ENCODE data around the gene POC1B. TPM values are rescaled to one million over a fixed set of nuclear protein-coding genes. Genes with fewer than 3 reads are reported as not detected.
A peak's percentile ranks its signal among the peaks of the same experiment; 100 is the strongest.

Gene POC1B
- total and polyA plus RNA-seq, 10 donors, result 10.5 to 47.3 (median 30.4) TPM

DNA sequence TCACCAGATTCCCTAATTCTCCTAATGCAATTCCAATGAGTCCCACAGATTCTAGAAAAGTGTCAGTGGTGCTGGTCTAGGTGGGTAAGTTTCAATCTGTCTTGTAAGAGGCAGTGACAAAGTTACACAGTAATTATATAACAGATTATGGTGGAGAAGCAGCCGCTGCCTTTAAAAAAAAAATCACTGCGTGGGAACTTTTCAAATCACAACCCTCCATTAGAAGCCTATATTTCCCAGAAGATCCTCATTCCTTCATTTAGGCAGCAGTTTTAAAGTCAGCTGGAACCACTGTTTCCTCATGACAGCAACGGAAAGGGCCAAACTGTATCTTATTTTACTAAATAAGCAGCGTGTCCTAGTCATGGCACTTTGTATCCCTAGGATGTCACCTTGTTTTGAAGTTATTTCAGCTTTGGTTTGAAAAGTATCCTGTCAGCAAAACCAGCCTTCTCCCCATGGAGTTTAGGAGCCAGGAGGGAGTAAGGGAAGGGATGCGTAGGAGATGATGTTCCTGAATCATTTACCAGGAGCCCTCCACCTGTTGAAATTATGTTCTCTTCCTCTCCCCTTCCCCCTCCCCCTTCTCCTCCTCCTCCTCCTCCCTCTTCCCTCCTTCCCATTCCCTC is 145.9 kb downstream of the POC1B start:
- Histone ChIP-seq H3K4me1 (peaks cover 0 to 47% (median 17%) of the 10 kb centered on the region in 6 donors), H3K36me3 (no peaks in the 10 kb centered on the region), H3K9me3 (no peaks in the 10 kb centered on the region), H3K27me3 (replicated peaks in 1 of 7) (no peaks in the 10 kb centered on the region), H3K4me3 (no peak overlapping the region), H3K27ac (no peak overlapping the region)
- DNase-seq, result no peak
- intact Hi-C loops (cut with DNase I; ENCODE audit: low total_unique reads), result no loop called here
- TF ChIP-seq POLR2A (IDR thresholded peaks at IDR 0.05) (no peak), POLR2AphosphoS5 (IDR thresholded peaks at IDR 0.05) (no peak)
- TF ChIP-seq, protein P1, sequence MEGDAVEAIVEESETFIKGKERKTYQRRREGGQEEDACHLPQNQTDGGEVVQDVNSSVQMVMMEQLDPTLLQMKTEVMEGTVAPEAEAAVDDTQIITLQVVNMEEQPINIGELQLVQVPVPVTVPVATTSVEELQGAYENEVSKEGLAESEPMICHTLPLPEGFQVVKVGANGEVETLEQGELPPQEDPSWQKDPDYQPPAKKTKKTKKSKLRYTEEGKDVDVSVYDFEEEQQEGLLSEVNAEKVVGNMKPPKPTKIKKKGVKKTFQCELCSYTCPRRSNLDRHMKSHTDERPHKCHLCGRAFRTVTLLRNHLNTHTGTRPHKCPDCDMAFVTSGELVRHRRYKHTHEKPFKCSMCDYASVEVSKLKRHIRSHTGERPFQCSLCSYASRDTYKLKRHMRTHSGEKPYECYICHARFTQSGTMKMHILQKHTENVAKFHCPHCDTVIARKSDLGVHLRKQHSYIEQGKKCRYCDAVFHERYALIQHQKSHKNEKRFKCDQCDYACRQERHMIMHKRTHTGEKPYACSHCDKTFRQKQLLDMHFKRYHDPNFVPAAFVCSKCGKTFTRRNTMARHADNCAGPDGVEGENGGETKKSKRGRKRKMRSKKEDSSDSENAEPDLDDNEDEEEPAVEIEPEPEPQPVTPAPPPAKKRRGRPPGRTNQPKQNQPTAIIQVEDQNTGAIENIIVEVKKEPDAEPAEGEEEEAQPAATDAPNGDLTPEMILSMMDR (IDR thresholded peaks at IDR 0.05 in 8 of 11, conservative IDR thresholded peaks at IDR 0.05 in 3 of 11), result no peak
- 89 to 95% (median 94%) methylated on average over 5 of the region's 5 CpGs for WGBS, 5 donors

DNA sequence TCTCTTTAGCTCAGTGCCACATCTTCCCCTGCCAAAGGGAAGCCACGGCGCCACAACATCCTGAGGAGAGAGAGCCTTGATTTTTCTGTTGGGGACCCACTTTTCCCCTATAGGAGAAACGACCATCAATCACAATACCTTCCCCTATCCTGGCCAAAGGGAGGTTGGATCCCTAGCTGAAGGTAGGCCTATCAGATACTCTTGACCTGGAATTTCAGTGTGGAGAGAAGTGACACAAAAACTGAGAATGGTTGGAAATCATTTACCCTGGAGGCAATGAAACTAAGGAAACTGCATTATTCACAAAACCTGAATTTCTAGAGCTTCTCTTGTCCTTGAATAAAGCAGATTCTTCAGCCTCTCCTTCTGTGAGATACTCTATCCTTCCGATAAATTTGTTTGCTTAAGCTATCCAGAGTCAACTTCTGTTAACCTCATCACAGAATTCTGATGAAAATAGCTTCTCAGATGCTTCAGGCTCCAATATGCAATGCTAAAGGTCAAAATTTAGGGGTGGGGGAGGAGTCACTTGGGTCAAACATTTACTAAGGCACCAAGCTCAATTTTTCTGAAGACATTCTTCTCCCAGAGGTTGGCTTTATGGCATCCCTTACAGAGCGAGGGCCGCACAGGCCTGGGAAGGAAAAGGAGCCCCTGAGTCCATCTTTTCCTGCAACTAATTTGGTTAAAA is 146.6 kb downstream of the POC1B start:
- no peak overlapping the region for H3K4me3 ChIP-seq
- H3K4me1 ChIP-seq, result peaks cover 0 to 43% (median 12%) of the 10 kb centered on the region in 6 donors
- WGBS, 5 donors, result 67 to 73% (median 70%) methylated on average over 6 of the region's 6 CpGs
- TF ChIP-seq POLR2A (IDR thresholded peaks at IDR 0.05) (no peak), POLR2AphosphoS5 (IDR thresholded peaks at IDR 0.05) (no peak)
- TF ChIP-seq, protein P1 (IDR thresholded peaks at IDR 0.05 in 8 of 11, conservative IDR thresholded peaks at IDR 0.05 in 3 of 11), result no peak
- no peak for DNase-seq
- H3K36me3 ChIP-seq, result no peaks in the 10 kb centered on the region
- intact Hi-C loops (cut with DNase I; ENCODE audit: low total_unique reads), result no loop called here
- no peaks in the 10 kb centered on the region for H3K9me3 ChIP-seq
- H3K27me3 ChIP-seq (replicated peaks in 1 of 7), result no peaks in the 10 kb centered on the region
- no peak overlapping the region for H3K27ac ChIP-seq

DNA sequence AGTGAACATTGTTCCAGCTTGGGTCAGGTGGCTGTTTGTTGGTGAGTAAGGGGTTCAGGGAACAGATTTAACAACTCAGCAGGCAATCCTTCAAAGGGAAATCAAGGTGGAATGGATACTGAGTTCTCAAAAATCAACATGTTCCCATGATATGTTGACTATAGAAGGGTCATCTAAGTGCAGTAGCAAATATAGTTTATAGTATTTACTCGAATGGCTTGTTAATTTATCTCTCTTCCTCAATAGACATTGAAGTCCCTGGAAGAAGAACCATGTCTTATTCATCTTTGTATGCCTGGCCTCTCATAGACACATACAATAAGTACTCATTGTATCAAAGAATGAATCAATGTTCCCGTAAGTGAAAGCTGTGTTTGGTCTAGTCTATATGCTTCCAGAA is 149.0 kb downstream of the POC1B start:
- no peak overlapping the region for H3K4me3 ChIP-seq
- no peaks in the 10 kb centered on the region for H3K27me3 ChIP-seq (replicated peaks in 1 of 7)
- H3K9me3 ChIP-seq, result no peaks in the 10 kb centered on the region
- no peak for DNase-seq
- intact Hi-C loops (cut with DNase I; ENCODE audit: low total_unique reads), result no loop called here
- peaks cover 0 to 31% (median 2%) of the 10 kb centered on the region in 6 donors for H3K4me1 ChIP-seq
- H3K36me3 ChIP-seq, result no peaks in the 10 kb centered on the region
- WGBS, 5 donors, result 88 to 100% (median 94%) methylated on average over 2 of the region's 2 CpGs
- TF ChIP-seq POLR2AphosphoS5 (IDR thresholded peaks at IDR 0.05) (no peak), POLR2A (IDR thresholded peaks at IDR 0.05) (no peak)
- TF ChIP-seq, protein P1 (IDR thresholded peaks at IDR 0.05 in 8 of 11, conservative IDR thresholded peaks at IDR 0.05 in 3 of 11), result no peak
- no peak overlapping the region for H3K27ac ChIP-seq

DNA sequence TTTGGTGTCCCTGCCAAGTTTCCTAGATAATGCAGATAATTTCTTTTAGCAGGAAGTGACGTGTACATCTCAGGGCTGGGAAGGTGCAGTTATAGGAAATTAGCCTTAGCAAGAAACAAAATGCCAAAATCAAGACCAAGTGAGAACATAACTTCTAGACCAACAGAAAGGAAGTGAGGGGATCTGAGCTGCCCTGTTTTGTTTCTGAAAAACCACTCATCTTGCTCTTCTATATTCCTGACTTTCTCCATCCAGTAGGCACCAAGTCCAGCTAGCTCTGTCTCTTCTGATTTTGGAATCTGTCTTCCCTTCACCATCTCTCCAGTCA is 149.7 kb downstream of the POC1B start:
- Histone ChIP-seq H3K4me1 (peaks cover 0 to 28% (median 2%) of the 10 kb centered on the region in 6 donors), H3K27ac (peak overlapping the region in 2 of 8 donors; percentile 8 to 16), H3K4me3 (no peak overlapping the region), H3K27me3 (replicated peaks in 1 of 7) (no peaks in the 10 kb centered on the region), H3K36me3 (no peaks in the 10 kb centered on the region), H3K9me3 (no peaks in the 10 kb centered on the region)
- intact Hi-C loops (cut with DNase I; ENCODE audit: low total_unique reads), result no loop called here
- DNase-seq, result no peak
- TF ChIP-seq POLR2AphosphoS5 (IDR thresholded peaks at IDR 0.05) (no peak), POLR2A (IDR thresholded peaks at IDR 0.05) (no peak)
- TF ChIP-seq, protein P1 (IDR thresholded peaks at IDR 0.05 in 8 of 11, conservative IDR thresholded peaks at IDR 0.05 in 3 of 11), result no peak
- 75 to 88% (median 82%) methylated on average over 1 of the region's 1 CpG for WGBS, 5 donors
